Smooth muscle cell of the brain vasculature (primary cell): ENCODE measurements around the gene BCL7B.
"Not testable (repeated sequence)": the region's sequence is repeated elsewhere in the genome, so short reads cannot be mapped to it uniquely, and the experiment has no call there.

Source experiments
- DNase-seq: peaks from one replicate; pipeline ENCODE4 v3.0.0-alpha.2; 2012; ENCODE audit warnings: low read depth, low spot score

Gene BCL7B

GRCh38 chr7:73496626-73497025 lies 60.9 kb downstream of the BCL7B start:
- DNase-seq: no peak

- not testable (repeated sequence) for DNase-seq
These were observed 62.0 kb downstream of the BCL7B start for GRCh38 chr7:73495507-73495906.

DNA sequence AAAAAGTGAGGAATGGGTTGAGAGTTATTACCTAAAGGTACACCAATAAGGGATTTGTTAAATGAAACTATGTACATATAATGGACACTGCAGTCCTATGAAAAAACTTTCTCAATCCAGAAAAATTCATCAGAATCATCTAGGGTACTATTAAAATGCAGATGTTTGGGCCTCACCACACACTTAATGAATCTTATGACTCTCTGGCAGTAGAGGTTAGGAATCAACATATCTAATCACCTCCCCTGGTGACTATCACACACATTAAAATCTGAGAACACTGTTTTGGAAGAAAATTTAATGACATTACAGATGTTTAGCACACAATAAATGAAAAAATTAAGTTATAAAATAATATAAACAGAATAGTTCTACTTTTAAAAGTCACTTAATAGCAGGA lies 67.5 kb downstream of the BCL7B start:
- DNase-seq: no peak

- no peak for DNase-seq
These were observed 70.0 kb downstream of the BCL7B start for GRCh38 chr7:73487486-73487885.
